Measurements from ENCODE around the gene TACC2.

TACC2 gene

GRCh38 chr10:121949451-121949850, 39.5 kb upstream of the TACC2 start:
- Histone ChIP-seq H3K79me2 (ENCODE audit: insufficient read depth, low read length) (no peaks in the 10 kb centered on the region), H3K4me2 (ENCODE audit: low read length) (no peak overlapping the region), H3K4me3 (ENCODE audit: low read depth, low read length, poor library complexity, severe bottlenecking) (no peak overlapping the region), H3K27ac (ENCODE audit: low read depth, low read length, poor library complexity, severe bottlenecking) (no peak overlapping the region), H3K27me3 (ENCODE audit: insufficient read depth, low read length) (no peaks in the 10 kb centered on the region), H3K9ac (ENCODE audit: low read length) (no peak overlapping the region), H3F3A (ENCODE audit: insufficient read depth, low read length) (no peaks in the 10 kb centered on the region), H4K20me1 (ENCODE audit: insufficient read depth, low read length) (no peaks in the 10 kb centered on the region), H3K36me3 (ENCODE audit: insufficient read depth, low read length) (no peaks in the 10 kb centered on the region), H3K4me1 (ENCODE audit: insufficient read depth, low read length, severe bottlenecking) (no peaks in the 10 kb centered on the region), H2AFZ (ENCODE audit: low read length) (no peak overlapping the region), H3K9me2 (ENCODE audit: low read depth, low read length) (no peaks in the 10 kb centered on the region), H3K9me3 (ENCODE audit: low read length) (no peaks in the 10 kb centered on the region)
- no peak for TF ChIP-seq EZH2 (IDR thresholded peaks at IDR 0.05; ENCODE audit: borderline replicate concordance, low read length)
- TF ChIP-seq, protein P1, sequence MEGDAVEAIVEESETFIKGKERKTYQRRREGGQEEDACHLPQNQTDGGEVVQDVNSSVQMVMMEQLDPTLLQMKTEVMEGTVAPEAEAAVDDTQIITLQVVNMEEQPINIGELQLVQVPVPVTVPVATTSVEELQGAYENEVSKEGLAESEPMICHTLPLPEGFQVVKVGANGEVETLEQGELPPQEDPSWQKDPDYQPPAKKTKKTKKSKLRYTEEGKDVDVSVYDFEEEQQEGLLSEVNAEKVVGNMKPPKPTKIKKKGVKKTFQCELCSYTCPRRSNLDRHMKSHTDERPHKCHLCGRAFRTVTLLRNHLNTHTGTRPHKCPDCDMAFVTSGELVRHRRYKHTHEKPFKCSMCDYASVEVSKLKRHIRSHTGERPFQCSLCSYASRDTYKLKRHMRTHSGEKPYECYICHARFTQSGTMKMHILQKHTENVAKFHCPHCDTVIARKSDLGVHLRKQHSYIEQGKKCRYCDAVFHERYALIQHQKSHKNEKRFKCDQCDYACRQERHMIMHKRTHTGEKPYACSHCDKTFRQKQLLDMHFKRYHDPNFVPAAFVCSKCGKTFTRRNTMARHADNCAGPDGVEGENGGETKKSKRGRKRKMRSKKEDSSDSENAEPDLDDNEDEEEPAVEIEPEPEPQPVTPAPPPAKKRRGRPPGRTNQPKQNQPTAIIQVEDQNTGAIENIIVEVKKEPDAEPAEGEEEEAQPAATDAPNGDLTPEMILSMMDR (IDR thresholded peaks at IDR 0.05; ENCODE audit: low read length): no peak

- Histone ChIP-seq H3F3A (ENCODE audit: insufficient read depth, low read length) (no peaks in the 10 kb centered on the region), H3K79me2 (ENCODE audit: insufficient read depth, low read length) (no peaks in the 10 kb centered on the region), H3K4me1 (ENCODE audit: insufficient read depth, low read length, severe bottlenecking) (no peaks in the 10 kb centered on the region), H3K9me2 (ENCODE audit: low read depth, low read length) (no peaks in the 10 kb centered on the region), H3K9me3 (ENCODE audit: low read length) (no peaks in the 10 kb centered on the region), H2AFZ (ENCODE audit: low read length) (no peak overlapping the region), H3K27me3 (ENCODE audit: insufficient read depth, low read length) (no peaks in the 10 kb centered on the region), H3K4me3 (ENCODE audit: low read depth, low read length, poor library complexity, severe bottlenecking) (no peak overlapping the region), H3K4me2 (ENCODE audit: low read length) (no peak overlapping the region), H3K27ac (ENCODE audit: low read depth, low read length, poor library complexity, severe bottlenecking) (no peak overlapping the region), H3K36me3 (ENCODE audit: insufficient read depth, low read length) (peaks cover 16% of the 10 kb centered on the region), H3K9ac (ENCODE audit: low read length) (no peak overlapping the region), H4K20me1 (ENCODE audit: insufficient read depth, low read length) (no peaks in the 10 kb centered on the region)
- no peak for TF ChIP-seq EZH2 (IDR thresholded peaks at IDR 0.05; ENCODE audit: borderline replicate concordance, low read length)
- TF ChIP-seq, protein P1 (IDR thresholded peaks at IDR 0.05; ENCODE audit: low read length): no peak
These were observed 36.7 kb upstream of the TACC2 start for GRCh38 chr10:121952226-121952625.

GRCh38 chr10:121956111-121957061, 32.6 kb upstream of the TACC2 start:
- no peaks in the 10 kb centered on the region for H4K20me1 ChIP-seq (ENCODE audit: insufficient read depth, low read length)
- no peaks in the 10 kb centered on the region for H3K9me2 ChIP-seq (ENCODE audit: low read depth, low read length)
- no peaks in the 10 kb centered on the region for H3K27me3 ChIP-seq (ENCODE audit: insufficient read depth, low read length)
- peaks cover 39% of the 10 kb centered on the region for H3K36me3 ChIP-seq (ENCODE audit: insufficient read depth, low read length)
- no peak overlapping the region for H2AFZ ChIP-seq (ENCODE audit: low read length)
- H3K9ac ChIP-seq (ENCODE audit: low read length): no peak overlapping the region
- no peak for TF ChIP-seq EZH2 (IDR thresholded peaks at IDR 0.05; ENCODE audit: borderline replicate concordance, low read length)
- TF ChIP-seq, protein P1 (IDR thresholded peaks at IDR 0.05; ENCODE audit: low read length): no peak
- H3K4me3 ChIP-seq (ENCODE audit: low read depth, low read length, poor library complexity, severe bottlenecking): no peak overlapping the region
- no peaks in the 10 kb centered on the region for H3F3A ChIP-seq (ENCODE audit: insufficient read depth, low read length)
- H3K79me2 ChIP-seq (ENCODE audit: insufficient read depth, low read length): no peaks in the 10 kb centered on the region
- H3K9me3 ChIP-seq (ENCODE audit: low read length): no peaks in the 10 kb centered on the region
- no peak overlapping the region for H3K4me2 ChIP-seq (ENCODE audit: low read length)
- H3K27ac ChIP-seq (ENCODE audit: low read depth, low read length, poor library complexity, severe bottlenecking): no peak overlapping the region
- H3K4me1 ChIP-seq (ENCODE audit: insufficient read depth, low read length, severe bottlenecking): no peaks in the 10 kb centered on the region
